HG02763 (cell line): ENCODE data around the gene FBN2.
"Not testable (repeated sequence)": the region's sequence is repeated elsewhere in the genome, so short reads cannot be mapped to it uniquely, and the experiment has no call there.

ENCODE experiments used
- ATAC-seq: cut with Tn5 transposase; IDR thresholded peaks from one replicate; pipeline ENCODE4 v1.9.1; 2021; ENCODE audit warnings: mild to moderate bottlenecking, moderate library complexity; ENCODE audit not compliant: unreplicated experiment

FBN2 gene

DNA sequence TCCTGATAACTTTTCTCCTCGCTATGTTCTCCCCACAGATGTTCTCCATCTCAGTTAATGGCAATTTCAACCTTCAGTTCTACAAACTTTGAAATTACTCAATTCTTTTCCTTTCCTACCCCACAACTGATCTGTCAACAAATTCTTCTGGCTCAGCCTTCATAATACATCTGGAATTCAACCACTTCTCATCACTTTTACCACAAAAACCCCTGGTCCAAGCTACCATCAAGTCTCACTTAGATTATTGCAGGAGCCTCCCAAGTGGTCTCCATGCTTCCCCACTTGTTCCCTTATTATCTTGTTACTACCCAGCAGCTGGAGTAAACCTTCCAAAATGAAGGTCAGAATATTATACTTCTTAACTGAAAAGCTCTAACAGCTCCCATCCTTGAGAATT, 110.1 kb downstream of the FBN2 start:
- ATAC-seq = no peak

GRCh38 chr5:128426090-128426534, 111.9 kb downstream of the FBN2 start:
- peak; percentile 90 for ATAC-seq

GRCh38 chr5:128424646-128425045, 113.4 kb downstream of the FBN2 start:
- no peak for ATAC-seq

DNA sequence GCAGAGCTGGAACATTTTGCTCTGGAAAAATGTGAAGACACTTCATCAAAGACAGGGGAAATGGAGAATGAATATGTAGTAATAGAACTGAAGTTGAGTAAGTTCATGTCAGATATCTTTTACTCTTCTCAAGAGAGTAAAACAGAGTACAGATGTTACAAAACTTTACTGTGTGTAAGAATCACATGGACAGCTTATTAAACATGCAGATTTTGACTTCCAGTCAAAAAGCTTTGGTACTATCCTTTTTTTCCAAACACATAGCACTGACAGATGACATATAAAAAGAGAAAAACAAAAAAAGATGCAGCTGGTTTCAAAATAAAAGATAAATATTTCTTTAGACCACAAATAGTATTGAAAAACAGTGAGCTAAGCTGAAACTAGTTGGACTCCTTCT, 115.4 kb downstream of the FBN2 start:
- no peak for ATAC-seq

- no peak for ATAC-seq
Observed at GRCh38 chr5:128414469-128414868, 123.6 kb downstream of the FBN2 start.

DNA sequence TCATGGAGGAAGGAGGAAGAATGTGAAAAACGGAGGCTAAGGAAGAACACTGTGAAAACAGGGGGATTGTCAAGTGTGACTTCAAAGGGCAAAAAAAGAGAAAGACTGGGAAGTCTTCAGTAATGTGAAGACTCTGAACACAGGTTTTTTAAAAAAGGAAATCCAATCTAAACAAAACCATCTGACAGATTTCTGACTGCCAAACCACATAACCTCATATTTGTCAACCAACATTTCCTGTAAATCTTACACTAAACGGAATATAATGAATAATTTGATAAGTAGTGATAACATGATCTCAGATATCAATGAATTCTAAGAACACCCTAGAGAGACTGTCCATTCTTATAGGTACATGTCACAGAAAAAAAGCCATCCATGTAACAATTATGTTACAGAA, 124.7 kb downstream of the FBN2 start:
- no peak for ATAC-seq

DNA sequence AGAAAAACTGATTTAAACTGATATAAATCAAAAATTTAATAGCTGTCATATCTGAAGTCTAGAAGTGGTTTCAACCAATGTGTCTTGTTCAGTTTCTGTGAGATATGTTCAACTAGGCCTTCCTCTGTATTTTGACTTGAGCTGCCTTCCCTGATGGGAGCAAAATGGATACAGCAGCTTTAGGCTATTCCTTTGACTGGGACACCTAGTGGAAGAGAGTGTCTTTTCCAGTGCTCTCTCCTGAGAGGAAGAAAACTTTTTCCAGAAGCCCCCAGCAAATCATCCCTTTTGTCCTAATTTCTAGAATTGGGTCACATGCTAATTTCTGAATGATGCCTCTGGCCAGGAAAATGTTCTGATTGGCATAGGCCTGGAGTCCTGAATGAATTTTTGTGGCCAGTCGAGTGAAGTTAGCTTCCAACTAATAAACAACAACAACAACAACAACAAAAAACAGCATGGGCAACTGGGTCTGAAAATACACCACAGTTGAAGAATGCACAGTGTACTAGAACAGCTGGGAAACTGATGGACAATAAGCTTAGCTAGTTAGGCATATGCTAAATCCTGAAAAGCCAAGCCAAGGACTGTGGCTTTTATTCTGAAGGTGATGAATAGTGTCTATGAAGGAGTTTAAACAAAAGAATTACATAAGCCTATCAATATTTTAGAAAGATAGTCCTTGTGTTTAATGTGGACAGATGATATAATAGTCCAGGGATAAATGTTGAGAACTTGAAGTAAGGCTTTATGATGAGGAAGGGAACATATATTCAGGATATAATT, 125.7 kb downstream of the FBN2 start:
- ATAC-seq = no peak

DNA sequence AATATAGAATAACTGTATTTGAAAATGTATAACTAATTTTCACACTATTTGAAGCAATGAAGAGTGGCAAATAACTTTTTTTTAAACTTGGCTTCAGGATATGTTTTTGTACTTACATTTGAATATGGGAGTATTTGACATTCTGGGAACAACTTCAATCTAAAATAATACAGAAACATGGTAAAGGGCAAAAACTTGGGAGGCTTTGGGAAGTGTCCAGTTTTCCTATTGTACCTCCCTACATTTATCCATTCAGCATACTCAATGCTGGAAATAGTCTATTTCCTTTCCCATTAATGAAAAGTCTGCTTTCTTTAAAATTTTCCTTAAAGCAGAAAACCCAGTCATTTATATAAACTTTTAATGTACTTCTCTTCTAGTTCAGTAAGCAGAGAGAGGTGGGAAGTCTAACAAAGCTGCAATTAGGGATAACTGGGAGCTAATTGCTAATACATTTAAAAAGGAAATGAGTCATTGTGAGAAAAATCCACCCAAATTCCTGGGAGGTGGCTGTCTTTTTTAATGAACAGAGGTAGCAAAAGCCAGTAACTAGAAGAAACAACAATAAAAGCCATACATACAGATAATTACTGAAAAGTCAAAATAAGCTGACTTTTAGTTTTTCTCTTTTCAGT, 128.8 kb downstream of the FBN2 start:
- ATAC-seq = no peak

- ATAC-seq = no peak
Observed at GRCh38 chr5:128408622-128409021, 129.4 kb downstream of the FBN2 start.

DNA sequence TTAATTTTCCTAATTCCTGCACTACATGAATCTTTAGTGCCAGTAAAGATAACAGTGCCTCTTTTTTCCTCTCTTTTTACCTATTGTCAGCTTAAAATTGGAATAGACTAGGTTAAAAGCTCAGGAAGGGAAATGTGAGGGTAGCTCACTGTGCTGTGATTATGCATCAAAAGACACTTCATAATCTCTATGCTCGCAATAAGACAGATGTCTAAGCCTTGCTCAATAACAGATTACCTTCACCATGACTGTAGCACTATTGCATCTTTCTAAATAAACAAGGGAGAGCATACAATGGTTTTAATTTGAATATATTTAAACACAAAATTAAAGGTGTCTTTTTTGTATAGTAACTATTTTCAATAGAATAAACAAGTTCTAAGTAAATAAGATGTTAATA, 130.1 kb downstream of the FBN2 start:
- ATAC-seq = no peak

- ATAC-seq = no peak
Observed at GRCh38 chr5:128406803-128407202, 131.2 kb downstream of the FBN2 start.

DNA sequence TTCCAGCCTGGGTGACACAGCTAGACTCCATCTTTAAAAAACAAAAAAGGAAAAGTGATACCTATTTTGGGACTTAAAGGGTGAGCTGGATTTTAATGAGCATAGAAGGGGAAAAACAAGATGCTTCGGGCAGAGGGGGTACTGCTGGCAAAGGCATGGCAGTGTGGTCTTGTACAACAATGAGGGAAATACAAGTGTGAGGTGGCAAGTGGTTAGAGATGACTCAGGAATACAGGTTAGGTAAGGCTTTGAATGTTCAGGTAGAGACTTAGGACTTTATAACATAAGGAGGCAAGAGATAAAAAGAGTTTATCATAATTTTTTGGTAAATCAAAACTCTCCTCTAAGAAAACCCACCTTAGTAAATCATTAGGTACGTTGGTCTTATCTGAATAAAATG, 132.9 kb downstream of the FBN2 start:
- no peak for ATAC-seq

DNA sequence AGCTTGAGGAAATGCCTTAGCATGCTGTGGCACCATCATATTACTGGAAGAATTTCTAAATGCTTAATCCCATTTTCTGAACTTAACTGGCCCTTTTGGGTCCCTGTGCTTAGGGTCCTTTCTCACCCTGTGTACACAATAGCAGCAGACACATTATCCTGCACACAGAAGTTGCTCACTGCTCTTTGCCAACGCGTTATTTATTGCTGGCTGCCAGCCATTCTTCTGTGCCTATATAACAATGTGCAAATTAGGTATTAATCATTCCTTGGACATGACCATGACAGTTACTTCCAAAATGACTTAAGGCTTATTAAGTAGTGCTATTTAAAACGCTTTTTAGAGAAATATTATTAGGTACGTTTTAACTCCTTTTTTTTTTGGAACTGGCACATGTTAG, 134.7 kb downstream of the FBN2 start:
- ATAC-seq = no peak

DNA sequence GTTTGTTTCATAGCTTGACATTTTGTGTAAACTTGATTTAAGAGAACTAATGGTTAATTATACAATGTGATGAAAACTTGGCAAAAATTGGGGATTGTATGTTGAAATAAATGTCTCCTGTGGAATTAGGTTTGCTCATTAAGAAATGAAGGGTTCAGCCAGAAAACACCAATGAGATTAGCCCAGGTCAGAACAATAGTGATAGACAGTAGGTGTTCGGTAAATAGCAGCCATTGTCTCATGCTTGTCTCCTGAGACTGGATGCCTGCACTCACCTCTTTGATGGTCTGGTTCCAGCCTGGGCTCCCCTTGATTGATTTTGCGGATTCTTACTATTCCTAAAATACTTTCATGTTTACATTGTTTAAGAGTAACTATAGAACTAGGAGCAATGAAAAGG, 135.5 kb downstream of the FBN2 start:
- no peak for ATAC-seq

DNA sequence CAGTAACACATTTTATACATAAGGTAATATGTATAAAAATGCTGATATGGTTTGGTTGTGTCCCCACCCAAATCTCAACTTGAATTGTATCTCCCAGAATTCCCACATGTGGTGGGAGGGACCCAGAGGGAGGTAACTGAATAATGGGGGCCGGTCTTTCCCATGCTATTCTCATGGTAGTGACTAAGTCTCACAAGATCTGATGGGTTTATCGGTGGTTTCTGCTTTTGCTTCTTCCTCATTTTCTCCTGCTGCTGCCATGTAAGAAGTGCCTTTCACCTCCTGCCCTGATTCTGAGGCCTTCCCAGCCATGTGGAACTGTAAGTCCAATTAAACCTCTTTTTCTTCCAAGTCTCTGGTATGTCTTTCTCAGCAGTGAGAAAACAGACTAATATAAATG, 137.3 kb downstream of the FBN2 start:
- ATAC-seq = not testable (repeated sequence)

GRCh38 chr5:128399111-128399510, 138.9 kb downstream of the FBN2 start:
- no peak for ATAC-seq

- ATAC-seq = no peak
Observed at GRCh38 chr5:128397876-128398275, 140.2 kb downstream of the FBN2 start.

DNA sequence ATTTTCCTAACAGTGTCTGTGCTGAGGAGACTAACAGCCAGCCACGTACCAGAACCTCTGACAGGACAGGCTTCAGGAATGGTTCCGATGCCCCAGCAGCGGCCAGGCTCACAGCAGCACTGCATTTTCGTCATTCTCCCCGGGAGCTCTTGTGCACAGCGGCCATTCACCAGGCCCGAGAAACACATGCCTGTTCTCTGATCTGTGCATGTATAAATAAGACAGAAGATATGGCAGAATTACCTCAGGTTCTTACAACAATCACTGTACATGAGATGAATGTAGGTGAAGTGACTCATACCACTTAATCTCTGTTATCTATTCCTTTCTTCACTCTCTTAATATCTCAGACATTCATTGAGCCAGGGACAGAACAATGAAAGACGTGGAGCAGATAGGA, 143.0 kb downstream of the FBN2 start:
- no peak for ATAC-seq

DNA sequence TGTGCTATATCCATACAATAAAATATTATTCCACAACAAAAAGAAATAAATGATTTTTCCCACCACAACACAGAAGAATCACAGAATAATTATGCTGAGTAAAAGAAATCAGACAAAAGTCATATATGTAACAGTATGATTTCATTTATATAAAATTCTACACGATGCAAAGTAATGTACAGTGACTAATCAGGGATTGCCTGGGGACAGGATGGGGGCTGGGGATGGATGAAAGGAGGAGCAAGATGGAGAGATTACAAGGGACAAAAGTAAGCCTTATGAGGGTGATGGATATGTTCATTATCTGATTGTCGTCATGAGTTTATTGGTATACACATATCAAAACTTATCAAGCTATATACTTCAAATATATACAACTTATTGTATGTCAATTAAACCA, 154.0 kb downstream of the FBN2 start:
- no peak for ATAC-seq

DNA sequence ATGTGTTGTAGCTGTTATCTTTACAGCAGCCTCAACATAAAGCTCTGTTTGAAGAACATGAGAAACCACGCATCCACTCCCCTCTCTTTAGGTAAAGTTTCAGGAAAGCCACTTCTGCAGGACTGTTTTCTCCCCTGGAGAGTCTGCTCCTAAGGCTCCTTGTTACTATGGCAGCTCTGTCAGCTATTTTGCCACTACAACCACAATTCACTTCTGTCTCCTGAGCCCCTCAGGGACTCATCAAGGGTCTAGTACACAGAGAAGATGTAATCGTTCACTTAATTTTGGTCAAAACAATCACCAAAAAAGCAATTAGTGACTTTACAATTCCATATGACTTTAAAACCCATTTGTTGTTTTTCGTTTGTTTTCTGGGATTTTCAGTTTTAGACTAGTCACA, 157.7 kb downstream of the FBN2 start:
- no peak for ATAC-seq

- ATAC-seq = no peak
Observed at GRCh38 chr5:128378632-128379031, 159.4 kb downstream of the FBN2 start.

GRCh38 chr5:128378196-128378595, 159.8 kb downstream of the FBN2 start:
- ATAC-seq = no peak

- no peak for ATAC-seq
Observed at GRCh38 chr5:128376577-128376976, 161.5 kb downstream of the FBN2 start.
